WTC11 (cell line): ENCODE data around the gene DOHH. TPM values are rescaled to one million over a fixed set of nuclear protein-coding genes. Genes with fewer than 3 reads are reported as not detected.
"Not testable (repeated sequence)": the region's sequence is repeated elsewhere in the genome, so short reads cannot be mapped to it uniquely, and the experiment has no call there.

Experiments
- ATAC-seq: fragments of 200-7000 bp; cut with Tn5 transposase; 2 replicates; pipeline ENCODE4 v1.10.0; 2021; ENCODE audit warnings: mild to moderate bottlenecking, moderate library complexity
- CTCF ChIA-PET: fragments of 300-600 bp; sonication (Branson Sonifier 250); formaldehyde crosslinking; loops from one replicate; lab custom pipeline; 2021; ENCODE audit warnings: antibody characterized with exemption; lab: Charles Lee
- POLR2A ChIA-PET: fragments of 350-600 bp; sonication (Branson Sonifier 250); formaldehyde crosslinking; loops from one replicate; lab custom pipeline; 2021; ENCODE audit warnings: antibody characterized with exemption; lab: Charles Lee
- DNase-seq: peaks from one replicate; pipeline ENCODE4 v3.0.0; 2021; ENCODE audit warnings: low spot score
- H3K27ac Mint-ChIP-seq: 2 replicates; pipeline ENCODE4 v1.8.0; 2021; ENCODE audit warnings: mixed read lengths
- H3K27me3 Mint-ChIP-seq: 2 replicates; pipeline ENCODE4 v1.8.0; 2021; ENCODE audit warnings: low read depth, mild to moderate bottlenecking, moderate library complexity, mixed read lengths
- H3K36me3 Mint-ChIP-seq: 2 replicates; pipeline ENCODE4 v1.8.0; 2021; ENCODE audit warnings: mixed read lengths
- H3K4me1 Mint-ChIP-seq: 2 replicates; pipeline ENCODE4 v1.8.0; 2022; ENCODE audit warnings: mixed read lengths
- H3K4me3 Mint-ChIP-seq: 2 replicates; pipeline ENCODE4 v1.8.0; 2021; ENCODE audit warnings: mild to moderate bottlenecking, moderate library complexity, mixed read lengths
- H3K9me3 Mint-ChIP-seq: 2 replicates; pipeline ENCODE4 v1.8.0; 2021; ENCODE audit warnings: mixed read lengths
- FOXJ3 ChIP-seq: sonication (generic); formaldehyde crosslinking; IDR thresholded peaks from 2 replicates; pipeline ENCODE4 v1.9.0; 2021; ENCODE audit warnings: missing genetic modification reagents, mild to moderate bottlenecking, borderline replicate concordance
- FOXP1 ChIP-seq: sonication (generic); formaldehyde crosslinking; IDR thresholded peaks from 2 replicates; pipeline ENCODE4 v1.8.0; 2022; ENCODE audit warnings: missing genetic modification reagents, mild to moderate bottlenecking, moderate library complexity, borderline replicate concordance
- GRHL2 ChIP-seq: fragments of 250-450 bp; sonication (Bioruptor Pico); IDR thresholded peaks from 2 replicates; pipeline ENCODE4 v1.8.0; 2022; ENCODE audit warnings: mild to moderate bottlenecking, moderate library complexity; ENCODE audit not compliant: insufficient replicate concordance, severe bottlenecking
- GTF2I ChIP-seq: fragments of 250-450 bp; sonication (Bioruptor Pico); conservative IDR thresholded peaks from 2 replicates; pipeline ENCODE4 v1.4.0; 2021; ENCODE audit warnings: mild to moderate bottlenecking
- IRF2 ChIP-seq: sonication (generic); formaldehyde crosslinking; IDR thresholded peaks from 2 replicates; pipeline ENCODE4 v1.8.0; 2022; ENCODE audit warnings: low read depth, missing genetic modification reagents, borderline replicate concordance
- KAT7 ChIP-seq: sonication (generic); formaldehyde crosslinking; IDR thresholded peaks from 2 replicates; pipeline ENCODE4 v1.8.1; 2023; ENCODE audit warnings: missing genetic modification reagents, mild to moderate bottlenecking, borderline replicate concordance
- NFATC4 ChIP-seq: fragments of 250-450 bp; sonication (Bioruptor Pico); IDR thresholded peaks from 2 replicates; pipeline ENCODE4 v1.9.0; 2021; ENCODE audit warnings: mild to moderate bottlenecking
- NR1H2 ChIP-seq: sonication (generic); formaldehyde crosslinking; IDR thresholded peaks from 2 replicates; pipeline ENCODE4 v1.9.0; 2021; ENCODE audit warnings: mild to moderate bottlenecking, moderate library complexity, missing genetic modification reagents
- NR2C2 ChIP-seq: sonication (generic); formaldehyde crosslinking; IDR thresholded peaks from 2 replicates; pipeline ENCODE4 v1.8.0; 2022; ENCODE audit warnings: mild to moderate bottlenecking, missing genetic modification reagents
- OVOL2 ChIP-seq: fragments of 250-450 bp; sonication (Bioruptor Pico); IDR thresholded peaks from 2 replicates; pipeline ENCODE4 v1.9.0; 2021; ENCODE audit warnings: mild to moderate bottlenecking, borderline replicate concordance
- RELA ChIP-seq: sonication (generic); formaldehyde crosslinking; IDR thresholded peaks from 2 replicates; pipeline ENCODE4 v1.8.1; 2022; ENCODE audit warnings: missing genetic modification reagents, mild to moderate bottlenecking, borderline replicate concordance
- TEAD1 ChIP-seq: sonication (generic); formaldehyde crosslinking; IDR thresholded peaks from 2 replicates; pipeline ENCODE4 v1.8.0; 2022; ENCODE audit warnings: mild to moderate bottlenecking, missing genetic modification reagents
- TEAD4 ChIP-seq: sonication (generic); formaldehyde crosslinking; IDR thresholded peaks from 2 replicates; pipeline ENCODE4 v1.8.0; 2022; ENCODE audit warnings: mild to moderate bottlenecking, missing genetic modification reagents
- ZNF671 ChIP-seq: fragments of 250-450 bp; sonication (Bioruptor Pico); IDR thresholded peaks from 2 replicates; pipeline ENCODE4 v1.8.0; 2021; ENCODE audit warnings: mild to moderate bottlenecking
- total RNA-seq: library from RNA; stranded (reverse); gene quantifications from 3 replicates; pipeline ENCODE4 v1.2.3, GENCODE V29; 2021
- TF ChIP-seq, protein P1 (sequence below): sonication (generic); formaldehyde crosslinking; IDR thresholded peaks from 2 replicates; pipeline ENCODE4 v1.8.0; 2022; ENCODE audit warnings: mild to moderate bottlenecking, missing genetic modification reagents
- TF ChIP-seq, protein P2 (sequence below): fragments of 250-450 bp; sonication (Bioruptor Pico); conservative IDR thresholded peaks from 2 replicates; pipeline ENCODE4 v1.9.0; 2021; ENCODE audit warnings: mild to moderate bottlenecking
- TF ChIP-seq, protein P3 (sequence below): sonication (generic); formaldehyde crosslinking; IDR thresholded peaks from 2 replicates; pipeline ENCODE4 v1.8.0; 2023; ENCODE audit warnings: missing genetic modification reagents
- TF ChIP-seq, protein P4 (sequence below): sonication (generic); formaldehyde crosslinking; IDR thresholded peaks from 2 replicates; pipeline ENCODE4 v1.8.1; 2023; ENCODE audit warnings: mild to moderate bottlenecking, missing genetic modification reagents, borderline replicate concordance
- TF ChIP-seq, protein P5 (sequence below): sonication (generic); formaldehyde crosslinking; IDR thresholded peaks from 2 replicates; pipeline ENCODE4 v1.8.1; 2022; ENCODE audit warnings: mild to moderate bottlenecking, moderate library complexity, missing genetic modification reagents
- TF ChIP-seq, protein P6 (sequence below): fragments of 250-450 bp; sonication (Bioruptor Pico); IDR thresholded peaks from 2 replicates; pipeline ENCODE4 v1.9.0; 2021; ENCODE audit warnings: mild to moderate bottlenecking

DOHH gene
- total RNA-seq, 1 experiment from 2014 or later: 22.2 TPM

DNA sequence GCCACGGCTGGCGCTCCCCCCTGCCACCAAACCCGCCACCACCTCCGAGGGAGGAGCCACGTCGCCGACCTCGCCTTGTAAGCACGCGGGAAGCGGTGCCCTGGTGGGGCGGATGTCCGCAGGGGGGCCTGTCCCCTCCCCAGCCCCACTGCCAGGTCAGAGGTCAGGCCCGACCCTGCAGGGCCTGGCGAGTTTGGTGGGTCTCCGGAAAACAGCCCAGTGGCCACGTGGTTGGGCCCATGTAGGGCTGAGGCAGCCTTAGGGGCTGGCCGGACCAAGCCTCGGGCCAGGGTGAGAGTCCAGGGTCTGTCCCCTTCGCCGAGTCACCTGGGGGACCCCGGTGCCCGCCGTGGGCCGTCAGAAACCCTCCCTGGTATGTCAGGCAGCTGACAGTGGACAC, 46.6 kb downstream of the DOHH start (continued):
- TF ChIP-seq, protein P1, sequence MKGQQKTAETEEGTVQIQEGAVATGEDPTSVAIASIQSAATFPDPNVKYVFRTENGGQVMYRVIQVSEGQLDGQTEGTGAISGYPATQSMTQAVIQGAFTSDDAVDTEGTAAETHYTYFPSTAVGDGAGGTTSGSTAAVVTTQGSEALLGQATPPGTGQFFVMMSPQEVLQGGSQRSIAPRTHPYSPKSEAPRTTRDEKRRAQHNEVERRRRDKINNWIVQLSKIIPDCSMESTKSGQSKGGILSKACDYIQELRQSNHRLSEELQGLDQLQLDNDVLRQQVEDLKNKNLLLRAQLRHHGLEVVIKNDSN (CRISPR knock-in tag): no peak
- no peak for TF ChIP-seq NR2C2

DNA sequence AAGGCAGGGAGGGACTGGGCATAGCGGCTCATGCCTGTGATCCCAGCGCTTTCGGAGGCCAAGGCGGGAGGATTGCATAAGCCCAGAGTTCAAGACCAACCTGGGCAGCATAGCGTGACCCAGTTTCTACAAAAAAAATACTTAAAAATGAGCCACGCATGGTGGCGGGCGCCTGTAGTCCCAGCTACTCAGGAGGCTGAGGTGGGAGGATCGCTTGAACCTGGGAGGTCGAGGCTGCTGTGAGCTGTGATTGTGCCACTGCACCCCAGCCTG, 47.6 kb downstream of the DOHH start:
- DNase-seq, H3K9me3 Mint-ChIP-seq, H3K36me3 Mint-ChIP-seq, H3K27ac Mint-ChIP-seq, H3K4me3 Mint-ChIP-seq, POLR2A ChIA-PET, H3K4me1 Mint-ChIP-seq, H3K27me3 Mint-ChIP-seq, ATAC-seq: not testable (repeated sequence)
- CTCF ChIA-PET: interaction anchor here (0.7 kb wide), 1 partner anchor 219 kb away, joined by 3 read pairs; no protein-coding TSS in a partner anchor

DNA sequence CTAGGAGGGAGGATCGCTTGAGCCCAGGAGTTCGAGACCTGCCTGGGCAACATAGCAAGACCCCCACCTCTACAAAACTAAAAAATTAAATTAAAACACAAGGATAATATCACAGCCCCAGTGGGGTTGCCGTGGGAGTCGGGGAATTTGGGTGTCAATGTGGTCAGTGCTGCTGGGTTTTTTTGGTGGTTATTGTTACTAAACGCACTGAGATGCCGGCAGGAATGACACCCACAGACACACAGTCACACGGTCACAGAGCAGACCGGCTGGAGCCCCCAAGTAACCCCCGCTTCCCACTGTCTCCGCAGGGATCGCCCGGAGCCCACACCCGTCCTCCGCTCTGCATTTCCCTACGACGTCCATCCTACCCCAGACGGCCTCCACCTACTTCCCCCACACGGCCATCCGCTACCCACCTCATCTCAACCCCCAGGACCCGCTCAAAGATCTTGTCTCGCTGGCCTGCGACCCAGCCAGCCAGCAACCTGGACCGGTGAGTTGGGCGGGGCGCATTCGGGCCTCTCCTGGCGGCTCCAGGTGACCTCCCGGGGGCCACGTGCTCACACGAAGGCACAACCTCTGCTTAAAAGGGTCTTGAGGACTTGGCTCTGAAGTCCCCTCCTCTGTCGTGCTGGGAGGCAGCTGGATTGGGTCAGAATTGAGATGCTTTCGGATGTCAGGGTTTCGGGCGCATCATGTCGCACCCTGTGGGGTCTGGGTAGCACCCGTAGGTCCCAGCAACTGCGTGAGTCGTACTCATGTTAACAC, 48.1 kb downstream of the DOHH start:
- ChIA-PET POLR2A (no interaction called here), CTCF (no interaction called here)
- DNase-seq (no peak), ATAC-seq (no peak)
- Mint-ChIP-seq H3K36me3 (no peaks in the 10 kb centered on the region), H3K9me3 (no peaks in the 10 kb centered on the region), H3K27me3 (no peaks in the 10 kb centered on the region), H3K4me1 (no peaks in the 10 kb centered on the region), H3K27ac (no peak overlapping the region), H3K4me3 (no peak overlapping the region)
- TF ChIP-seq OVOL2 (no peak), GRHL2 (CRISPR knock-in tag) (no peak), FOXJ3 (CRISPR knock-in tag) (no peak)
- TF ChIP-seq, protein P2, sequence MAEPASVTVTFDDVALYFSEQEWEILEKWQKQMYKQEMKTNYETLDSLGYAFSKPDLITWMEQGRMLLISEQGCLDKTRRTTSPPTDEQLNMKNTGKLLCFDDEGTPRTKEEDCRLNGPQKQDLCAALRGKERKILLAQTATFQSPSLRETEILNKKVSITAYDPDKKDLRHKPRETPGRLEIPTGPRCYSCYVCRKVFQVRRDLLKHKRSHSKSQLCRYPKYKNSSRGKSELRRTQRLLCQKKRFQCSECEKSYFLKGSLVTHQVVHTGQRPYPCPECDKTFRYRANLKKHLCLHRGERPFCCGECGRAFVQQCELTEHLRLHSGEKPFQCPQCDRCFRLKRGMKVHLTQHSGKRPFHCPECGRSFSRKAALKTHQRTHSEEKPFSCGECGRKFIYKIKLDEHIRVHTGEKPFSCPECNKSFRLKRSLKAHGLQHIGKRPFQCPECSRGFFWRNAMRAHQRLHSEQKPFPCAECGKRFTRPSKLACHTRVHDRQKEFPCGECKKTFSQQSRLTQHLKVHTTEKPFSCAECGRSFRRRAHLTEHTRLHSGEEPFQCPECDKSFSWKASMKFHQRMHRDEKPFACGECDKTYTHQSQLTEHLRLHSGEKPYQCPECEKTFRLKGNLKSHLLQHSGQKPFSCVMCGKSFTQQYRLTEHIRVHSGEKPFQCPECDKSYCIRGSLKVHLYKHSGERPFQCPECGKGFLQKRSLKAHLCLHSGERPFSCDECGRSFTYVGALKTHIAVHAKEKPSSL (CRISPR knock-in tag): no peak
- TF ChIP-seq, protein P3, sequence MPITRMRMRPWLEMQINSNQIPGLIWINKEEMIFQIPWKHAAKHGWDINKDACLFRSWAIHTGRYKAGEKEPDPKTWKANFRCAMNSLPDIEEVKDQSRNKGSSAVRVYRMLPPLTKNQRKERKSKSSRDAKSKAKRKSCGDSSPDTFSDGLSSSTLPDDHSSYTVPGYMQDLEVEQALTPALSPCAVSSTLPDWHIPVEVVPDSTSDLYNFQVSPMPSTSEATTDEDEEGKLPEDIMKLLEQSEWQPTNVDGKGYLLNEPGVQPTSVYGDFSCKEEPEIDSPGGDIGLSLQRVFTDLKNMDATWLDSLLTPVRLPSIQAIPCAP (CRISPR knock-in tag): no peak
- TF ChIP-seq, protein P4, sequence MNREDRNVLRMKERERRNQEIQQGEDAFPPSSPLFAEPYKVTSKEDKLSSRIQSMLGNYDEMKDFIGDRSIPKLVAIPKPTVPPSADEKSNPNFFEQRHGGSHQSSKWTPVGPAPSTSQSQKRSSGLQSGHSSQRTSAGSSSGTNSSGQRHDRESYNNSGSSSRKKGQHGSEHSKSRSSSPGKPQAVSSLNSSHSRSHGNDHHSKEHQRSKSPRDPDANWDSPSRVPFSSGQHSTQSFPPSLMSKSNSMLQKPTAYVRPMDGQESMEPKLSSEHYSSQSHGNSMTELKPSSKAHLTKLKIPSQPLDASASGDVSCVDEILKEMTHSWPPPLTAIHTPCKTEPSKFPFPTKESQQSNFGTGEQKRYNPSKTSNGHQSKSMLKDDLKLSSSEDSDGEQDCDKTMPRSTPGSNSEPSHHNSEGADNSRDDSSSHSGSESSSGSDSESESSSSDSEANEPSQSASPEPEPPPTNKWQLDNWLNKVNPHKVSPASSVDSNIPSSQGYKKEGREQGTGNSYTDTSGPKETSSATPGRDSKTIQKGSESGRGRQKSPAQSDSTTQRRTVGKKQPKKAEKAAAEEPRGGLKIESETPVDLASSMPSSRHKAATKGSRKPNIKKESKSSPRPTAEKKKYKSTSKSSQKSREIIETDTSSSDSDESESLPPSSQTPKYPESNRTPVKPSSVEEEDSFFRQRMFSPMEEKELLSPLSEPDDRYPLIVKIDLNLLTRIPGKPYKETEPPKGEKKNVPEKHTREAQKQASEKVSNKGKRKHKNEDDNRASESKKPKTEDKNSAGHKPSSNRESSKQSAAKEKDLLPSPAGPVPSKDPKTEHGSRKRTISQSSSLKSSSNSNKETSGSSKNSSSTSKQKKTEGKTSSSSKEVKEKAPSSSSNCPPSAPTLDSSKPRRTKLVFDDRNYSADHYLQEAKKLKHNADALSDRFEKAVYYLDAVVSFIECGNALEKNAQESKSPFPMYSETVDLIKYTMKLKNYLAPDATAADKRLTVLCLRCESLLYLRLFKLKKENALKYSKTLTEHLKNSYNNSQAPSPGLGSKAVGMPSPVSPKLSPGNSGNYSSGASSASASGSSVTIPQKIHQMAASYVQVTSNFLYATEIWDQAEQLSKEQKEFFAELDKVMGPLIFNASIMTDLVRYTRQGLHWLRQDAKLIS: no peak
- TF ChIP-seq, protein P5, sequence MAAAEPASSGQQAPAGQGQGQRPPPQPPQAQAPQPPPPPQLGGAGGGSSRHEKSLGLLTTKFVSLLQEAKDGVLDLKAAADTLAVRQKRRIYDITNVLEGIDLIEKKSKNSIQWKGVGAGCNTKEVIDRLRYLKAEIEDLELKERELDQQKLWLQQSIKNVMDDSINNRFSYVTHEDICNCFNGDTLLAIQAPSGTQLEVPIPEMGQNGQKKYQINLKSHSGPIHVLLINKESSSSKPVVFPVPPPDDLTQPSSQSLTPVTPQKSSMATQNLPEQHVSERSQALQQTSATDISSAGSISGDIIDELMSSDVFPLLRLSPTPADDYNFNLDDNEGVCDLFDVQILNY (CRISPR knock-in tag): no peak

DNA sequence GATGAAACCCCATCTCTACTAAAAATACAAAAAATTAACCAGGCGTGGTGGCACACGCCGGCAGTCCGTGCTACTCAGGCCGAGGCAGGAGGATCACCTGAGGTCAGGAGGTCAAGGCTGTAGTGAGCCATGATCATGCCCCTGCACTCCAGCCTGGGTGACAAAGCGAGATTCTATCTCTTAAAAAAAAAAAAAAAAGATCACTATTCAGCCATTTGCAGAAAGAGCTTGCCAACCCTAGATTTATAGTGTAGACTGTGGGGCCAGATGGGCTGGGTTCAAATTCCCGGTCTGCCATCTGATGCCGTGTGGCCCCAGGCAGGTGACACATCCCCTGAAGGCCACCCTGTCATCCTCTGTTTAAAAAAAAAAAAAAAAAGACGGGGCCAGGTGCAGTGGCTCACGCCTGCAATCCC, 49.0 kb downstream of the DOHH start:
- no peak overlapping the region for H3K27ac Mint-ChIP-seq
- H3K36me3 Mint-ChIP-seq: no peaks in the 10 kb centered on the region
- H3K9me3 Mint-ChIP-seq: no peaks in the 10 kb centered on the region
- DNase-seq (no peak), ATAC-seq (no peak)
- H3K4me1 Mint-ChIP-seq: no peaks in the 10 kb centered on the region
- ChIA-PET POLR2A (no interaction called here), CTCF (no interaction called here)
- no peak overlapping the region for H3K4me3 Mint-ChIP-seq
- no peaks in the 10 kb centered on the region for H3K27me3 Mint-ChIP-seq
- TF ChIP-seq NFATC4 (CRISPR knock-in tag) (no peak), GTF2I (CRISPR knock-in tag) (no peak), OVOL2 (no peak), TEAD1 (CRISPR knock-in tag) (no peak), NR1H2 (CRISPR knock-in tag) (no peak), IRF2 (CRISPR knock-in tag) (no peak), TEAD4 (CRISPR knock-in tag) (no peak), RELA (CRISPR knock-in tag) (no peak), KAT7 (CRISPR knock-in tag) (no peak), ZNF671 (no peak), FOXP1 (CRISPR knock-in tag) (no peak)
- TF ChIP-seq, protein P6, sequence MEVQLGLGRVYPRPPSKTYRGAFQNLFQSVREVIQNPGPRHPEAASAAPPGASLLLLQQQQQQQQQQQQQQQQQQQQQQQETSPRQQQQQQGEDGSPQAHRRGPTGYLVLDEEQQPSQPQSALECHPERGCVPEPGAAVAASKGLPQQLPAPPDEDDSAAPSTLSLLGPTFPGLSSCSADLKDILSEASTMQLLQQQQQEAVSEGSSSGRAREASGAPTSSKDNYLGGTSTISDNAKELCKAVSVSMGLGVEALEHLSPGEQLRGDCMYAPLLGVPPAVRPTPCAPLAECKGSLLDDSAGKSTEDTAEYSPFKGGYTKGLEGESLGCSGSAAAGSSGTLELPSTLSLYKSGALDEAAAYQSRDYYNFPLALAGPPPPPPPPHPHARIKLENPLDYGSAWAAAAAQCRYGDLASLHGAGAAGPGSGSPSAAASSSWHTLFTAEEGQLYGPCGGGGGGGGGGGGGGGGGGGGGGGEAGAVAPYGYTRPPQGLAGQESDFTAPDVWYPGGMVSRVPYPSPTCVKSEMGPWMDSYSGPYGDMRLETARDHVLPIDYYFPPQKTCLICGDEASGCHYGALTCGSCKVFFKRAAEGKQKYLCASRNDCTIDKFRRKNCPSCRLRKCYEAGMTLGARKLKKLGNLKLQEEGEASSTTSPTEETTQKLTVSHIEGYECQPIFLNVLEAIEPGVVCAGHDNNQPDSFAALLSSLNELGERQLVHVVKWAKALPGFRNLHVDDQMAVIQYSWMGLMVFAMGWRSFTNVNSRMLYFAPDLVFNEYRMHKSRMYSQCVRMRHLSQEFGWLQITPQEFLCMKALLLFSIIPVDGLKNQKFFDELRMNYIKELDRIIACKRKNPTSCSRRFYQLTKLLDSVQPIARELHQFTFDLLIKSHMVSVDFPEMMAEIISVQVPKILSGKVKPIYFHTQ (CRISPR knock-in tag): no peak
